ENCODE results near the gene SELENON.

DNA sequence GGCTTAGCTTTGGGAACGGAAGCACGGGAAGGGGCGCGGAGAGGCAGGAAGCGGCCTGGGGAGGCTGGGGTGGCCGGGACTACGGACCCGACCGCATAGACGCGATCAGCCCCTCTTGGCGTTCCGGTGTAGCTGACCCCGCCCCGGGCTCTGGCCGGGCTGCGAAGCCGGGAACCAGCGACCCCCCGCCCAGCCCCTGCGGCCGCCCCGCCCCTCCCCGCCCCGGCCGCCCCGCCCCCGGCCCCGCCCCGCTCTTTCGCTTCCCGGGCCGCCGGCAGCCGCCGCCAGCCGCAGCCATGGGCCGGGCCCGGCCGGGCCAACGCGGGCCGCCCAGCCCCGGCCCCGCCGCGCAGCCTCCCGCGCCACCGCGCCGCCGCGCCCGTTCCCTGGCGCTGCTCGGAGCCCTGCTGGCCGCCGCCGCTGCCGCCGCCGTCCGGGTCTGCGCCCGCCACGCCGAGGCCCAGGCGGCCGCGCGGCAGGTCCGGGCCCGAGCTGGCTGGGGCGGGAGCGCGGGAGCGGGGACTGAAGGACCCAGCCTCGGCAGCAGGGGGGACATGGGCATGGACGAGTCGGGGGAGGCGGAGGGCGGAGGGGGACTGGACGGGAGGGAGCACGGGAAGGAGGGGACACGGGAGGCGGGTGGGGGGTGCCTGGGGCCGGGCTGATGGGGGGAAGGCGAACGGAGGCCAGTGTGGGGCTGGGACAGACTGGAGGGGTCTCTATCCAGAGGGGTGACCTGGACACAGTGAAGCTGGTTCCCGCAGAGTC lies at the start of gene SELENON:
- TF ChIP-seq RFX5 (IDR thresholded peaks at IDR 0.05; ENCODE audit: borderline replicate concordance, low read depth, low read length) (no peak), EP300 (IDR thresholded peaks at IDR 0.05; ENCODE audit: borderline replicate concordance in 1 of 2, low read depth in 2 of 2, low read length in 2 of 2) (no peak), POLR2A (IDR thresholded peaks at IDR 0.05; ENCODE audit: control extremely low read depth in 1 of 2, low read depth in 2 of 2, low read length in 2 of 2) (no peak), YY1 (IDR thresholded peaks at IDR 0.05; ENCODE audit: low read depth, low read length) (no peak), EZH2 (IDR thresholded peaks at IDR 0.05; ENCODE audit: low read depth, low read length, severe bottlenecking) (no peak)
- TF ChIP-seq, protein P1, sequence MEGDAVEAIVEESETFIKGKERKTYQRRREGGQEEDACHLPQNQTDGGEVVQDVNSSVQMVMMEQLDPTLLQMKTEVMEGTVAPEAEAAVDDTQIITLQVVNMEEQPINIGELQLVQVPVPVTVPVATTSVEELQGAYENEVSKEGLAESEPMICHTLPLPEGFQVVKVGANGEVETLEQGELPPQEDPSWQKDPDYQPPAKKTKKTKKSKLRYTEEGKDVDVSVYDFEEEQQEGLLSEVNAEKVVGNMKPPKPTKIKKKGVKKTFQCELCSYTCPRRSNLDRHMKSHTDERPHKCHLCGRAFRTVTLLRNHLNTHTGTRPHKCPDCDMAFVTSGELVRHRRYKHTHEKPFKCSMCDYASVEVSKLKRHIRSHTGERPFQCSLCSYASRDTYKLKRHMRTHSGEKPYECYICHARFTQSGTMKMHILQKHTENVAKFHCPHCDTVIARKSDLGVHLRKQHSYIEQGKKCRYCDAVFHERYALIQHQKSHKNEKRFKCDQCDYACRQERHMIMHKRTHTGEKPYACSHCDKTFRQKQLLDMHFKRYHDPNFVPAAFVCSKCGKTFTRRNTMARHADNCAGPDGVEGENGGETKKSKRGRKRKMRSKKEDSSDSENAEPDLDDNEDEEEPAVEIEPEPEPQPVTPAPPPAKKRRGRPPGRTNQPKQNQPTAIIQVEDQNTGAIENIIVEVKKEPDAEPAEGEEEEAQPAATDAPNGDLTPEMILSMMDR (IDR thresholded peaks at IDR 0.05; ENCODE audit: control extremely low read depth in 1 of 3, insufficient read depth in 1 of 3, low read depth in 1 of 3, low read length in 3 of 3) = no peak

Data from H1 (cell line).